Right atrium auricular region (tissue), 2 donors: ENCODE measurements around the gene CHST12. TPM values are rescaled to one million over a fixed set of nuclear protein-coding genes. Genes with fewer than 3 reads are reported as not detected.

Experiments
- DNase-seq: peaks from one replicate; pipeline ENCODE4 v3.0.0-alpha.2; 2019; ENCODE audit warnings: low spot score
- H3K27ac ChIP-seq, 2 donors: fragments of 200-600 bp; sonication (generic); 1 replicate in 1 of 2; 2 replicates in 1 of 2; pipeline ENCODE4 v1.5.1; 2016 to 2019
- H3K27me3 ChIP-seq, 2 donors: fragments of 200-600 bp; sonication (generic); one replicate each; pipeline versions ENCODE4 v1.5.1 to v1.6.0; 2017 to 2019
- H3K36me3 ChIP-seq: fragments of 200-600 bp; sonication (generic); one replicate; pipeline ENCODE4 v1.5.1; 2016
- H3K4me1 ChIP-seq, 2 donors: fragments of 200-600 bp; sonication (generic); one replicate each; pipeline versions ENCODE4 v1.5.1 to v1.6.0; 2017 to 2019
- H3K4me3 ChIP-seq, 2 donors: fragments of 200-600 bp; sonication (generic); 1 replicate in 1 of 2; 2 replicates in 1 of 2; pipeline ENCODE4 v1.5.1; 2017 to 2019; ENCODE audit warnings: mild to moderate bottlenecking in 1 of 2, moderate library complexity in 1 of 2
- H3K9me3 ChIP-seq, 2 donors: fragments of 200-600 bp; sonication (generic); one replicate each; pipeline ENCODE4 v1.5.1; 2019
- CTCF ChIP-seq, 2 donors: fragments of 200-600 bp; sonication (generic); IDR thresholded peaks; one replicate each; pipeline ENCODE4 v1.5.1; 2019; ENCODE audit warnings: antibody characterized with exemption in 2 of 2
- total RNA-seq, 2 donors: library from RNA; depleted of rRNA; stranded (reverse); fragments of >200 nt; gene quantifications; one replicate each; pipeline ENCODE4 v1.1.0, GENCODE V29; 2016

CHST12 gene
- total RNA-seq, 2 donors from 2014 or later, result 14.2 to 15.0 TPM

GRCh38 chr7:2484868-2485267 is 81.5 kb downstream of the CHST12 start:
- no peaks in the 10 kb centered on the region for H3K27me3 ChIP-seq
- TF ChIP-seq CTCF (IDR thresholded peaks at IDR 0.05), result no peak
- H3K4me3 ChIP-seq, result no peak overlapping the region
- no peak overlapping the region for H3K27ac ChIP-seq
- H3K4me1 ChIP-seq, result peaks cover 0 to 28% of the 10 kb centered on the region in 2 donors
- no peaks in the 10 kb centered on the region for H3K36me3 ChIP-seq
- DNase-seq, result no peak
- H3K9me3 ChIP-seq, result peaks cover 4 to 7% of the 10 kb centered on the region in 2 donors

GRCh38 chr7:2487586-2488271 is 84.3 kb downstream of the CHST12 start:
- Histone ChIP-seq H3K27ac (peak overlapping the region in 1 of 2 donors; percentile 51), H3K4me1 (peaks cover 0 to 36% of the 10 kb centered on the region in 2 donors), H3K27me3 (no peaks in the 10 kb centered on the region), H3K36me3 (no peaks in the 10 kb centered on the region), H3K9me3 (peaks cover 4 to 5% of the 10 kb centered on the region in 2 donors), H3K4me3 (no peak overlapping the region)
- DNase-seq, result no peak
- TF ChIP-seq CTCF (IDR thresholded peaks at IDR 0.05), result no peak

GRCh38 chr7:2488272-2488645 is 84.8 kb downstream of the CHST12 start:
- peak overlapping the region; percentile 6 to 51 for H3K27ac ChIP-seq
- peak; percentile 80 for DNase-seq
- H3K9me3 ChIP-seq, result peaks cover 0 to under 1% of the 10 kb centered on the region in 2 donors
- no peak overlapping the region for H3K4me3 ChIP-seq
- H3K36me3 ChIP-seq, result no peaks in the 10 kb centered on the region
- no peaks in the 10 kb centered on the region for H3K27me3 ChIP-seq
- peaks cover 0 to 42% of the 10 kb centered on the region in 2 donors for H3K4me1 ChIP-seq
- TF ChIP-seq CTCF (IDR thresholded peaks at IDR 0.05), result no peak

GRCh38 chr7:2488681-2489080 is 85.3 kb downstream of the CHST12 start:
- no peak for TF ChIP-seq CTCF (IDR thresholded peaks at IDR 0.05)
- H3K4me1 ChIP-seq, result peaks cover 0 to 46% of the 10 kb centered on the region in 2 donors
- no peaks in the 10 kb centered on the region for H3K36me3 ChIP-seq
- H3K27me3 ChIP-seq, result no peaks in the 10 kb centered on the region
- H3K27ac ChIP-seq, result peak overlapping the region; percentile 6 to 51
- H3K4me3 ChIP-seq, result no peak overlapping the region
- no peak for DNase-seq
- H3K9me3 ChIP-seq, result no peaks in the 10 kb centered on the region

GRCh38 chr7:2490181-2490651 is 86.8 kb downstream of the CHST12 start:
- no peak for DNase-seq
- TF ChIP-seq CTCF (IDR thresholded peaks at IDR 0.05), result no peak
- Histone ChIP-seq H3K27ac (peak overlapping the region; percentile 29 to 65), H3K36me3 (no peaks in the 10 kb centered on the region), H3K4me1 (peaks cover 0 to 57% of the 10 kb centered on the region in 2 donors), H3K9me3 (no peaks in the 10 kb centered on the region), H3K4me3 (no peak overlapping the region), H3K27me3 (no peaks in the 10 kb centered on the region)

- no peak for TF ChIP-seq CTCF (IDR thresholded peaks at IDR 0.05)
- Histone ChIP-seq H3K4me3 (no peak overlapping the region), H3K27ac (no peak overlapping the region), H3K4me1 (peaks cover 0 to 57% of the 10 kb centered on the region in 2 donors), H3K9me3 (no peaks in the 10 kb centered on the region), H3K36me3 (no peaks in the 10 kb centered on the region), H3K27me3 (no peaks in the 10 kb centered on the region)
- DNase-seq, result no peak
These were observed 88.6 kb downstream of the CHST12 start for GRCh38 chr7:2492038-2492437.
